ENCODE results near the gene JMJD6. TPM values are rescaled to one million over a fixed set of nuclear protein-coding genes. Genes with fewer than 3 reads are reported as not detected.

Gene JMJD6
- total RNA-seq, 1 donor from 2014 or later: 11.3 TPM

- no peak for ATAC-seq
- no peak for DNase-seq (ENCODE audit: low spot score)
Measured at GRCh38 chr17:76683011-76683755, 43.2 kb downstream of the JMJD6 start.

DNA sequence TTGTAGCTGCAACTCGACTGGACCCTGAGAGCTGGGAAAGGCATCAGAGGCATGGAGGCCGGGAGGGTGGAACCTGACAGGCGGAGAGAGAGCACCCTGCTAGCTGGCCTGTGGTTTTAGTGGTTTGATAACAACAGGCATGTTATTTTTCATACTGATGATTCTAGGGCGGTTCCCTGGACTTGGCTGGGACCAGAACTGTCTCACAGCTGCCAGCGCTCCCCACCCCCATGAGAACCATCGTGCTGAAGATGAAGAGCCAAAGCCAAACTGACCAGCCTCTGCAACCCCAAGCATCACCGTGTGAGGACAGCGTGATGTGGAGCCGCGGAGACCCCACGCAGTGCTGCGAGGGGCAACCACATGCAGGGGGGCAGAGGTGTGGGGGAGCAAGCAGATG, 44.1 kb downstream of the JMJD6 start:
- ATAC-seq: no peak
- no peak for DNase-seq (ENCODE audit: low spot score)

GRCh38 chr17:76681222-76682137, 44.9 kb downstream of the JMJD6 start:
- ATAC-seq (peak; percentile 78), DNase-seq (ENCODE audit: low spot score) (peak; percentile 62)

GRCh38 chr17:76679239-76679638, 47.2 kb downstream of the JMJD6 start:
- DNase-seq (ENCODE audit: low spot score): no peak
- no peak for ATAC-seq

DNA sequence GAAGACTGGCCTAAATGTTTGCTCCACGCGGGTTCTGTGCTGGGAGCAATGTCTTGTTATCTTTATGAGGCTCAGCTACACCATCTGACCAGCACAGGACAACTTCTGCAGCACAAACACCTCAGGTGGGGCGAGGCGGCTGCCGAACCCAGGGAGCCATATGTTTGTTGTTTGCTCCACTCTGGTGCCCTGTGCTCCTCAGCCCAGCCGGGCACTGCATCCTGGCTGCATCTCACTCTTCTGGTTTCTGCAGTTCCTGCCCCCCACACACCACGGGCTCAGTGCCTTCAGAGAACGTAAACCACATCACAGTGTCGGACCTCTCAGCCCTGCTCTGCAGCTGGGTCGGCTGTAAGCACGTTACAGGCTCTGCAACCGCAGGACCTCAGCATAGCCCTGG, 48.1 kb downstream of the JMJD6 start:
- no peak for DNase-seq (ENCODE audit: low spot score)
- no peak for ATAC-seq

DNA sequence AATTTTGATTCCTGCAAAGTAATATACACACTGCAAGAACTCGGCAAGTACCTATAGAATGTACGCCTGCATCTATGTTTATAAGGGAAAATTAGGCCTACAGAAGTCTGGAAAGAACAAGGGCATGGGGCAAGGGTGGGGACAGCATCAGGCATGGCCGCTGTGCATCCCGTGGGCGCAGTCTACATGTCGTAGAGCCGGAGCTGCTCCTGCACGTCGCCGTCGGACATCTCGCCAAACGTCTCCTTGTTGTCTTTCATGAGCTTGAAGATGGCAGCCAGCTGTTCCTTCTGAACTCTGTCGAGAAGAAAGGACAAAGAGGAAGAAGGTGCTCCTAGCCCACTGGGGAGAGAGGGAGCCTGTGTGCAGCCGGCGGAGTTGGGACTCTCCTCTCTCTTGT, 49.0 kb downstream of the JMJD6 start:
- ATAC-seq (no peak), DNase-seq (ENCODE audit: low spot score) (no peak)

DNA sequence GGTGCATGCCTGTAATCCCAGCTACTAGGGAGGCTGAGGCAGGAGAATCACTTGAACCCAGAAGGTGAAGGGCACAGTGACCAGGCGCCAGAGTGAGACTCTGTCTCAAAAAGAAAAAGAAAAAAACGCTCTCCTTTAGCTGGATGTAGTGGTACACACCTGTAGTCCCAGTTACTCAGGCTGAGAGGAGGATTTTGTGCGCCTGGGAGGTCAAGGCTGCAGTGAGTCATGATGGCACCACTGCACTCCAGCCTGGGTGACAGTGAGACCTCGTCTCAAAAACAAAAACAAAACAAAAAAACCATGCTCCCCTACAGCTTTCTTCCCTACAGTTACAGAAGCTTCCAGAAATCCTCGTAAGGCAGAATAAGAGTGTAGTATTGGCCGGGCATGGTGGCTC, 49.8 kb downstream of the JMJD6 start:
- DNase-seq (ENCODE audit: low spot score) (no peak), ATAC-seq (no peak)

- DNase-seq (ENCODE audit: low spot score) (no peak), ATAC-seq (no peak)
Measured at GRCh38 chr17:76675648-76676047, 50.8 kb downstream of the JMJD6 start.

GRCh38 chr17:76674600-76674999, 51.8 kb downstream of the JMJD6 start:
- DNase-seq (ENCODE audit: low spot score) (no peak), ATAC-seq (no peak)

DNA sequence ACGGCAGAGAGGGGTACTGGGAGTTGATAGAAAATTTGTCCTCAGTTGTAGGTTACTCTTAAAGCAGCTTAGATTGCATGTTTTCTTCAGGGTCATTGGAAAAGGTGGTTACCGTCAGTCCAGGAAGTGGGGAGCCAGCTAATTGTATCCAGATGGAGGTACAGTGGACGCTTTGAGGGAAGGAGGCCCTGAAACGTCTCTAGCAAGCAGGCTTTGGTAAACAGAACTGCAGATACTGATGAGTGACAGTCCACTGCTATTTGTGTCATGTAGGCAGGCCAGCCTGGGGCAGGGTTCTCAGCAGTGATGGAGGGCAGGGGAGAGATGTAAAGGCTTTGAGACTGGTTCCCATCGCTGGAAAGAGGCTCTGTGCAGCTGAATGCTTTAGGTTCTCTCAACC, 52.7 kb downstream of the JMJD6 start:
- DNase-seq (ENCODE audit: low spot score): no peak
- no peak for ATAC-seq

- ATAC-seq: no peak
- no peak for DNase-seq (ENCODE audit: low spot score)
Measured at GRCh38 chr17:76672892-76673291, 53.5 kb downstream of the JMJD6 start.

GRCh38 chr17:76672270-76672851, 54.0 kb downstream of the JMJD6 start:
- peak; percentile 33 for ATAC-seq
- no peak for DNase-seq (ENCODE audit: low spot score)

- DNase-seq (ENCODE audit: low spot score) (no peak), ATAC-seq (peak; percentile 3)
Measured at GRCh38 chr17:76671912-76672262, 54.5 kb downstream of the JMJD6 start.

- ATAC-seq: peak; percentile 97
- DNase-seq (ENCODE audit: low spot score): peak; percentile 100
Measured at GRCh38 chr17:76671123-76671911, 55.1 kb downstream of the JMJD6 start.

GRCh38 chr17:76670718-76671122, 55.7 kb downstream of the JMJD6 start:
- DNase-seq (ENCODE audit: low spot score): no peak
- no peak for ATAC-seq

DNA sequence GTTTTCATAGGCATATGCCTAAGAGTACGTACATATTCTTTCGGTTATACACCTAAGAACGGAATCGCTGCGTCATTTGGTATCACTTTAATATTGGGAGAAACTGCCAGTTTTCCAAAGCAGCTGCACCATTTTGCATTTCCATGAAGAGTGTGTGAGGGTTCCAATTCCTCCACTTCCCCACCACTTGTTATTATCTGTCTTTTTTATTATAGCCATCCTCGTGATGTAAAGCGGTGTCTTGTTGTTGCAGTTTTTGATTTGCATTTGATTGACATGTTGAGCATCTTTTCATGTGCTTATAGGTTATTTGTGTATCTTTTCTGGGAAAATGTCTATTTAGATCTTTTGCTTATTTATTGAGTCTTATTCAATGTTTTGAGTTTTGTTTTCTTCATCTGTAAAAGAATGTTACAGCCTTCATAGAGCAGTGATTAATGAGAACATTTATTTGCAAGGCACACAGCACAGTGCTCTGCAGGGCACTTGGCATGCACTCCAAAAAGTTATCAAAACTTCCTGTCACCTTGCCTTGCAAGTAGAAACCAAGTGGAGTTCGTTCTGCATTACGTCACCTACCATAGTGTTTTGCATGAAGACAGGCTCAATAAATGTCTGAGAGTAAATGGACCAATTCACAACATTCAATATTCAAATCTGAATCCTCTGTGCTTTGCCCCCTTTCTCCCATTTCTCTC, 56.2 kb downstream of the JMJD6 start:
- ATAC-seq: no peak
- no peak for DNase-seq (ENCODE audit: low spot score)

Data from left lobe of liver (tissue), 2 donors.